Stimulated activated naive CD4-positive, alpha-beta T cell treated with Interleukin-2 at 50 U/mL for 16 hours (primary cell): ENCODE measurements around the gene SUMF1.
"Not testable (repeated sequence)": the region's sequence is repeated elsewhere in the genome, so short reads cannot be mapped to it uniquely, and the experiment has no call there.

ENCODE experiments used
- DNase-seq: peaks from one replicate; lab custom pipeline; 2025; lab: John Stamatoyannopoulos, UW

The SUMF1 gene

GRCh38 chr3:4335840-4336562 is 131.1 kb downstream of the SUMF1 start:
- no peak for DNase-seq

GRCh38 chr3:4334548-4334947 is 132.5 kb downstream of the SUMF1 start:
- no peak for DNase-seq

GRCh38 chr3:4332991-4333390 is 134.1 kb downstream of the SUMF1 start:
- DNase-seq, result no peak

- no peak for DNase-seq
Observed at GRCh38 chr3:4332574-4332973, 134.5 kb downstream of the SUMF1 start.

DNA sequence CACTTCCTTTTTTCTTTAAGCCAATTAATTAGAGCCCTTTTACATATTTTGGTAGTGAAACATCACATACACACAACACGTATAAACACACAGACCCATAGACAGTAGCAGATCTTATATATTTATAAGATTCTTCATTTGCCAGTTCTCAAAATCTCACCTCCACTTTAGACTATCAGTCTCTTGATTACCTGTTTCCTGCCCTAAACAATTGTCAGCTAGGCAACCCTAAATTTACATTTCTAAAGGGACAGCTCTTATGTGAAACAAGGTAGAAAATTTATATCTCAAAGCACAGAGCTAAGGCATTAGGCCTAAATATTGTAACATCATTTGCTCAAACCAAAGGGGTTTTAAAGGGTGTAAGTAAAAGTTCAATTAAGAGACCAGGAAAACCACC is 135.0 kb downstream of the SUMF1 start:
- DNase-seq, result no peak

GRCh38 chr3:4329806-4330205 is 137.3 kb downstream of the SUMF1 start:
- DNase-seq, result not testable (repeated sequence)

DNA sequence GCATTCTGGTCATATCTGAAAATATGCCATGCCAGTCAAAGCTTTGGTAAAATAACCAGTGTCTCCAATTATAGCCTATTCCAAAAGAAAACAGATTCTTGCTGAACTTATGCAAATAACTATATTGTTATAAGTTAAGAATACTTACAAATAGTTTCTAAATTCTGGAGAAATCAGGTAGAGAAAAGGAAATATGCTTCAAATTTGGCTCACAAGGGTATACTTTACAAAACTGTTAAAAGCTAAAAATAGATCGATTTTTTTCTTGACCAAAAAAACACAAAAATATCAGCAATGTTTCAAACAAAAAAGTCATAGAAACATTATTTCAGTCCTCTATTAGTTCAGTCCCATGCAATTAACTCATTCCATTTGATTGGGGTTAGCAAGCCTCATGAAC is 140.2 kb downstream of the SUMF1 start:
- no peak for DNase-seq

DNA sequence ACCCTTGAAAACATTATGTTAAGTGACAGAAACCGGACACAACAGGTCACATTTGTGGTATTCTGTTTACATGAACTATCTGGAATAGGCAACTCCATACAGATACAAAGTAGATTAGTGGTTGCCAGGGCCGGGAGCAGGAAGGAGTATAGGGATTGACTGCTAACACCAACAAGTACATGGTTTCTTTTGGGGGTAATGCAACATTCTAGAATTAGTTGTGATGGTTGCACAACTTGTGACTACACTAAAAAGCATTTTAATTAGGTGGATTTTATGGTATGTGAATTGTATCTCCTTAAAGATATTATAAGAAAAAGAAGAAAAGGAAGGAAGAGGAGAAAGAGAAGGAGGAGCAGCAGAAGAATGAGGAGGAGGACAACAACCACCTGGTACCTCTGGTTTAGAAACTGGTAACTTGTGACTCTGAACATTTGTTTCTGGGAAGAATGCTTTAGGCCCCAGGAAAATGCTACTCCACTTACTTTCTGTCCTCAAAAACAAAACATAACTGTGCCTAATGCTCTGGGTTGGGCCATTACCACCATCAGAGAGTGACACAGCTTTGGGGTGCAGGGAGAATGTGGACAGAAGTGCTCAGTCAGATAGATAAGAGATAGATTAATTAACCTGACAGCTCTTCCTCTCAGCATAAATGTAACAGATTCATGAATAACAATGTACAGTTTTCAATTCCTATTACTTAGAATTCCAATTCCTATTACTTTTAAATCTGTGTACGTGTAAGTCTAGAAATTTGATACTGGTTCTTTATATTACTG is 143.6 kb downstream of the SUMF1 start:
- no peak for DNase-seq

- no peak for DNase-seq
Observed at GRCh38 chr3:4322635-4323034, 144.4 kb downstream of the SUMF1 start.

DNA sequence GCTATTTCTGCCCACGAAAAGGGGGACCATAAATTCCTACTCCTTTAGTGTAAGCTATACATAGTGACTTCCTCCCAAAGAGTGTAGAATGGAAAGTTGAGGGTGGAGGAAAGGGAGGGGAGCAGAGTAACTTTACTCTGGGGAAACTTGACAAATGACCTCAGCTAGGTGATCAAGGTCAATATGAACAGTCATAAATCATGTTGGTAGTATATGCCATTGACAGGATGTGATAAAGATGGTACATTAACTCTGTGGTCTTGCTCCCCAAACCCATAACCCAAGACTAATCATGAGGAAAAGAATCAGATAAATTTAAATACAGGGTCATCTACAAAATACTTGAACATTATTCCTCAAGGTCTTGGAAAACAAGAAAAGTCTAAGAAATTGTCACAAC is 145.3 kb downstream of the SUMF1 start:
- no peak for DNase-seq

DNA sequence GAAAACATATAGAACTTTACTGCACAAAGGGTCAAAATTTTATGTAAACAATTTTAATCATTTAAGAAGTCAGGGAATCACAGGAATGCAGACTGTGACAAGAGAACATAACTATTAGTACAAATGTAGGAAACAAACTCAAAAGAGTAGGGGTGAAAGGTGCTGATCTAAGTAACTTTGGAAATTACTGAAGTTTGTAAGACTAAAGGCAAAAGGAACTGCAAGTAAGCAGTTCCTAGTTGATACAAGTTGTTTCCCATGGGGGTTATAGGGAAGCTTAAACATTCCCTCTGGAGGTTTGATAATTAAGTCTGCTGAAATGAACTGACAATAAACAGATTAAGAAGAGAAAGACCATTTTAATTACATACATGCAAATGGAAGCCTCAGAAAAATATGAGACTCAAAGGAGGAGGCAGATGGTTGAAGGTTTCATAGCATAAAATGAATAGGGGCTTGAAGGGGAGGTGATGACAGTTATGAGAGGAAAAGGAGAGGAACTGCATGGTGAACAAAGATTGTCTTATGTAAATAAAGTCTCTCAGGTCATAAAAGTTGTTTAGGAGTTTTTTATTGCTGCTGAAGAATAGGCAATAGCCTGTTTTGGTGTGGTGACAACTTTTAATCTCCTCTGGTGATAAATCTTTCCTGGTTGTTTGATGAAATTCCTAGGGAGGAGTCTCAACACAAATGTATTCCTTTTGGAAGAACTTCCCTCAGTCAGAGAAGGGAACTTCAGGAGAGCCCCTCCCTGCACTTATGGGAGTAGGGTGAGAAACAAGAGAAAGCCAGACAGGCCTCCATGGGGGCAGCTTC is 146.8 kb downstream of the SUMF1 start:
- DNase-seq, result no peak

- no peak for DNase-seq
Observed at GRCh38 chr3:4314688-4315087, 152.4 kb downstream of the SUMF1 start.

DNA sequence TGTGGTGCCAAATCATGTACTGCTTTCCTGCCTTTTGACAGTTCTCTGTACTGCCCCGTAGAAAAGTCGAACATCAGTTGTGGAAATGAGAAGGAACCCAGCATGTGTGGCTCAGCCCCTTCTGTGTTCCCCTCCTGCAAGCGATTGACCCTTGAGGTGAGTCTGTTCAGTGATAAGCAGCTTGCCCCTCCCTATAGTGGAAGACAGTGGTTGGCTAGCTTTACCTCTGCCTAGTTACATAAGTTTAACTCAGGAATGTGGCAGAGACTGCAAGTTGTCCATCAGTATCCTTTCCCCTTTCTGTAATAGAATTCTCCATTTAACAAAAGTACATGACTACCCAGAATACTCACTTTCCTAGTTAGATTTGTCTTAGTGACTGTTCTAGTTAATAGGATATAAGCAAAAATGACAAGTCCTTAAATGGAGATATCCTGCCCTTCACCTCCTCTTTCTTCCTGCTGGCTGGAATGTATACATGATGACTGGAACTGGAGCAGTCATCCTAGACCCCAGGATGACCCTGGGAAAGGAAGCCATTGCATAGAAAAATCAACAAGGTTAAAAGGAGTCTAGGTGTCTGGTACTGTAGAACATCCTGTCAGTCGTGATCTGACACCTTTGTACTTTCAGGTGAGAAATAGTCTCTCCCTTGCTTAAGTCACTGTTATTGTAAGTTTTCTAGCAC is 153.3 kb downstream of the SUMF1 start:
- no peak for DNase-seq

DNA sequence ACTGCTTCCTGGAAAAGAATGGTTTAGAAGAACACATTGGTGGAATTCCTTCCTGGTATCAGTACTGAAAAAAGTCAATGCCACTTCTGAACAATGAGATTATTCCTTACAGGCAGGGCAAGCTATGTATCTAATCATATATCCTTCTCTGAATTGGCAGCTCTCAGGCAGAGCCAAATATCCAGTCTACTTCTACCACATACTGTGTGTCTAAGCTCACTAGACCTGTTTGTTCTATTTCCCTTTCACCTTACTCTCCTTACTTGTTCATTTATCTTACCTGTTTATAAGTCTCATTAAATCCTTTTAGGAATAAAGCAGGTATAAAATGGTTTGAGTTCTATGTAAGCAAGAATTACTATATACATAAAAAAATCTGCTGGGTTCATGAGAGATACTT is 155.6 kb downstream of the SUMF1 start:
- no peak for DNase-seq
